DND-41 (cell line): ENCODE measurements around the gene KIR3DL1.
"Not testable (repeated sequence)": the region's sequence is repeated elsewhere in the genome, so short reads cannot be mapped to it uniquely, and the experiment has no call there.

Source experiments
- CTCF ChIP-seq: IDR thresholded peaks from 2 replicates; pipeline ENCODE4 v1.5.1; 2012; ENCODE audit warnings: borderline replicate concordance, low read length, moderate library complexity, mild to moderate bottlenecking; ENCODE audit not compliant: poor library complexity, severe bottlenecking; ENCODE audit errors: extremely low read depth
- EZH2 ChIP-seq: IDR thresholded peaks from 3 replicates; pipeline ENCODE4 v1.6.1; 2012; ENCODE audit warnings: borderline replicate concordance, low read depth, mild to moderate bottlenecking, moderate library complexity, low read length, inconsistent platforms; ENCODE audit not compliant: severe bottlenecking

- TF ChIP-seq EZH2, CTCF: not testable (repeated sequence)
These were observed at the start of gene KIR3DL1 for GRCh38 chr19:54816251-54816650.
